Measurements from ENCODE around the gene TXNRD2.

DNA sequence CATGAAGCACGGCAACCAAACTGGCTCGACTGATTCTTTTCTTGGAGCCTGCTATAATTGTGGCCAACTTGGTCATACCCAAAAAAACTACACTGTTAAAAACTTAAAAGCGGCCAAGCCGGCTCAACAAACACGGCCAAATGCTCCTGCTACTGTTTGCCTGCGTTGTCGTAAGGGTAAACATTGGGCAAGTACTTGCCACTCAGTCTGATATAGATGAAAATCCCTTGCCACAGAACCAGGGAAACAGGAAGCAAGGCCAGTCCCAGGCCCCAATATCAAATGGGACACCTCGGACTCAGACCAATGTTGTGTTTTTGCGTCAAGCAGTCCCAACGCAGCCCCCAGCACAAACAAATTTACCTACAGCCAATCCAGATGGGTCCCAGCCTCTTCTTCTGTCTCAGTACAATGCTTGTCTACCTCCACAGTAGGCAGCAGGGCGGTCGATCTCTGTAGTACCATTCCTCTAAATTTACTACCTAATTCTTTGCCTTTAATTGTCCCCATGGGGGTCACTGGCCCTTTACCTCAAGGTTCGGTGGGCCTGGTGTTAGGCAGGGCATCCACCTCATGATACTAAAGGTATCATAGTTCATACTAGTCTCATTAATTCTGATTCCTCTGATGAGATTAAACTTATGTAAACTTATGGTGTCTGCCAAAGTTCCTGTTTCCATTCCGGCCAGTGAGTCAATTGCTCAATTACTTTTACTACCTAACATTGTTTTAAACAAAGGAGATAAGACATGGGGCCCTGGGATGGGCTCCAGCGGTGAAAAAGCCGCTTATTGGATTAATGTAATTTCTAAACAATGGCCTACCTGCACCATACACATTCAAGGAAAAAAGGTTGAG, 3.8 kb downstream of the TXNRD2 start:
- TF ChIP-seq EZH2 (IDR thresholded peaks at IDR 0.05; ENCODE audit: low read length, unreplicated experiment) (no peak), EZH2phosphoT487 (IDR thresholded peaks at IDR 0.05; ENCODE audit: borderline replicate concordance, low read length) (no peak)
- TF ChIP-seq, protein P1, sequence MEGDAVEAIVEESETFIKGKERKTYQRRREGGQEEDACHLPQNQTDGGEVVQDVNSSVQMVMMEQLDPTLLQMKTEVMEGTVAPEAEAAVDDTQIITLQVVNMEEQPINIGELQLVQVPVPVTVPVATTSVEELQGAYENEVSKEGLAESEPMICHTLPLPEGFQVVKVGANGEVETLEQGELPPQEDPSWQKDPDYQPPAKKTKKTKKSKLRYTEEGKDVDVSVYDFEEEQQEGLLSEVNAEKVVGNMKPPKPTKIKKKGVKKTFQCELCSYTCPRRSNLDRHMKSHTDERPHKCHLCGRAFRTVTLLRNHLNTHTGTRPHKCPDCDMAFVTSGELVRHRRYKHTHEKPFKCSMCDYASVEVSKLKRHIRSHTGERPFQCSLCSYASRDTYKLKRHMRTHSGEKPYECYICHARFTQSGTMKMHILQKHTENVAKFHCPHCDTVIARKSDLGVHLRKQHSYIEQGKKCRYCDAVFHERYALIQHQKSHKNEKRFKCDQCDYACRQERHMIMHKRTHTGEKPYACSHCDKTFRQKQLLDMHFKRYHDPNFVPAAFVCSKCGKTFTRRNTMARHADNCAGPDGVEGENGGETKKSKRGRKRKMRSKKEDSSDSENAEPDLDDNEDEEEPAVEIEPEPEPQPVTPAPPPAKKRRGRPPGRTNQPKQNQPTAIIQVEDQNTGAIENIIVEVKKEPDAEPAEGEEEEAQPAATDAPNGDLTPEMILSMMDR (conservative IDR thresholded peaks at IDR 0.05; ENCODE audit: low read depth, low read length), result no peak

Measured in PC-3 (cell line).